SK-N-SH (cell line): Measurements from ENCODE around the gene ZNF597. TPM values are rescaled to one million over a fixed set of nuclear protein-coding genes. Genes with fewer than 3 reads are reported as not detected.

Experiments used
- CTCF ChIA-PET: fragments of 300-600, 350-600 bp; formaldehyde crosslinking; extraction: SDS; loops from one replicate; lab custom pipeline; 2021; lab: Yijun Ruan, JAX
- POLR2A ChIA-PET: fragments of 350-600 bp; sonication (Branson Sonifier 250); formaldehyde crosslinking; extraction: SDS; loops from one replicate; lab custom pipeline; 2020; ENCODE audit warnings: antibody characterized with exemption, inconsistent platforms; lab: Yijun Ruan, JAX
- DNase-seq: peaks from one replicate; pipeline ENCODE4 v3.0.0; 2012
- H2AFZ ChIP-seq: fragments of 200-600 bp; sonication (generic); 2 replicates; pipeline ENCODE4 v1.8.1; 2016; ENCODE audit warnings: antibody characterized with exemption, mild to moderate bottlenecking, low read depth
- H3F3A ChIP-seq: fragments of 200-600 bp; sonication (generic); replicated peaks from 2 replicates; pipeline ENCODE3; 2016; ENCODE audit warnings: antibody characterized with exemption, mild to moderate bottlenecking; ENCODE audit not compliant: insufficient read depth
- H3K27ac ChIP-seq, 2 experiments: fragments of 200-500 bp in 1 of 2; fragments of 200-600 bp in 1 of 2; sonication (Bioruptor generic) in 1 of 2; sonication (generic), shearing (Covaris generic) in 1 of 2; 2 replicates each; pipeline versions ENCODE4 v1.5.1 to v1.6.1; 2014 to 2016; ENCODE audit warnings: low read depth in 2 of 2, inconsistent platforms in 1 of 2, low read length in 1 of 2, mild to moderate bottlenecking in 1 of 2, mixed read lengths in 1 of 2
- H3K27me3 ChIP-seq: fragments of 200-600 bp; sonication (generic), shearing (Covaris generic); 2 replicates; pipeline ENCODE4 v1.6.1; 2016; ENCODE audit warnings: mixed run types; ENCODE audit not compliant: insufficient read depth
- H3K36me3 ChIP-seq, 2 experiments: fragments of 200-500 bp in 1 of 2; fragments of 200-600 bp in 1 of 2; sonication (Bioruptor generic) in 1 of 2; sonication (generic) in 1 of 2; replicated peaks in 1 of 2; 2 replicates each; pipeline versions ENCODE3 to v1.5.1; 2014 to 2016; ENCODE audit warnings: low read length in 1 of 2, mild to moderate bottlenecking in 1 of 2; ENCODE audit not compliant: insufficient read depth in 2 of 2, control insufficient read depth in 1 of 2
- H3K4me1 ChIP-seq, 2 experiments: fragments of 200-500 bp in 1 of 2; fragments of 200-600 bp in 1 of 2; sonication (Bioruptor generic) in 1 of 2; sonication (generic), shearing (Covaris generic) in 1 of 2; 2 replicates each; pipeline versions ENCODE4 v1.5.1 to v1.6.1; 2014 to 2016; ENCODE audit warnings: low read depth in 1 of 2, low read length in 1 of 2, mixed run types in 1 of 2; ENCODE audit not compliant: insufficient read depth in 2 of 2, control insufficient read depth in 1 of 2
- H3K4me2 ChIP-seq: fragments of 200-600 bp; sonication (generic), shearing (Covaris generic); 2 replicates; pipeline ENCODE4 v1.6.1; 2017; ENCODE audit warnings: mixed run types
- H3K4me3 ChIP-seq, 2 experiments: fragments of 200-500 bp in 1 of 2; fragments of 200-600 bp in 1 of 2; sonication (Bioruptor generic) in 1 of 2; sonication (generic), shearing (Covaris generic) in 1 of 2; 2 replicates each; pipeline versions ENCODE4 v1.5.1 to v1.8.1; 2014 to 2016; ENCODE audit warnings: low read depth in 2 of 2, inconsistent platforms in 1 of 2, low read length in 1 of 2, mild to moderate bottlenecking in 1 of 2, mixed read lengths in 1 of 2, moderate library complexity in 1 of 2
- H3K79me2 ChIP-seq: fragments of 200-600 bp; sonication (generic); 2 replicates; pipeline ENCODE4 v1.8.1; 2017; ENCODE audit warnings: mild to moderate bottlenecking; ENCODE audit not compliant: insufficient read depth
- H3K9ac ChIP-seq: fragments of 200-600 bp; sonication (generic); 2 replicates; pipeline ENCODE4 v1.6.1; 2017; ENCODE audit warnings: mixed run types
- H3K9me2 ChIP-seq: fragments of 200-600 bp; sonication (generic); 2 replicates; pipeline ENCODE4 v1.6.1; 2017; ENCODE audit warnings: mixed run types
- H3K9me3 ChIP-seq: fragments of 200-600 bp; sonication (generic); 2 replicates; pipeline ENCODE4 v1.6.1; 2017; ENCODE audit warnings: mixed run types, mild to moderate bottlenecking, moderate library complexity
- H4K20me1 ChIP-seq: fragments of 200-600 bp; sonication (generic); 2 replicates; pipeline ENCODE4 v1.6.1; 2017; ENCODE audit warnings: mild to moderate bottlenecking, mixed run types; ENCODE audit not compliant: insufficient read depth
- ELF1 ChIP-seq: IDR thresholded peaks from 2 replicates; pipeline ENCODE4 v1.4.0; 2012
- EP300 ChIP-seq, 2 experiments: IDR thresholded peaks; 2 replicates each; pipeline versions ENCODE4 v1.4.0 to v1.6.1; 2012; ENCODE audit warnings: borderline replicate concordance in 1 of 2, low read depth in 1 of 2, low read length in 1 of 2
- EZH2phosphoT487 ChIP-seq: fragments of 200-600 bp; sonication (generic); IDR thresholded peaks from 2 replicates; pipeline ENCODE4 v1.6.1; 2017; ENCODE audit warnings: low read depth, mixed run types, mild to moderate bottlenecking, antibody characterized with exemption, moderate library complexity, borderline replicate concordance
- FOXJ3 ChIP-seq: sonication (generic); formaldehyde crosslinking; IDR thresholded peaks from 2 replicates; pipeline ENCODE4 v1.5.1; 2020; ENCODE audit warnings: mild to moderate bottlenecking, missing genetic modification reagents
- GABPA ChIP-seq: IDR thresholded peaks from 2 replicates; pipeline ENCODE4 v1.4.0; 2012; ENCODE audit warnings: low read depth, mild to moderate bottlenecking
- GATA2 ChIP-seq: sonication (generic); formaldehyde crosslinking; IDR thresholded peaks from 2 replicates; pipeline ENCODE4 v1.5.0; 2020; ENCODE audit warnings: mild to moderate bottlenecking, missing genetic modification reagents
- JUND ChIP-seq: IDR thresholded peaks from 2 replicates; pipeline ENCODE4 v1.4.0; 2012
- MAX ChIP-seq: IDR thresholded peaks from 2 replicates; pipeline ENCODE4 v1.4.0; 2012; ENCODE audit warnings: low read depth
- NFIC ChIP-seq: IDR thresholded peaks from 2 replicates; pipeline ENCODE4 v1.4.0; 2012; ENCODE audit warnings: borderline replicate concordance
- NRF1 ChIP-seq: IDR thresholded peaks from 2 replicates; pipeline ENCODE4 v1.6.1; 2012; ENCODE audit warnings: low read depth, mild to moderate bottlenecking, low read length
- POLR2AphosphoS5 ChIP-seq: IDR thresholded peaks from 2 replicates; pipeline ENCODE4 v1.6.1; 2012; ENCODE audit warnings: low read depth, low read length
- RCOR1 ChIP-seq: fragments of 150-350 bp; IDR thresholded peaks from 2 replicates; pipeline ENCODE4 v1.6.1; 2017; ENCODE audit warnings: antibody characterized with exemption, low read length
- REST ChIP-seq: IDR thresholded peaks from 2 replicates; pipeline ENCODE4 v1.6.1; 2012; ENCODE audit warnings: mild to moderate bottlenecking, low read depth, low read length, moderate library complexity
- SIN3A ChIP-seq: IDR thresholded peaks from 2 replicates; pipeline ENCODE4 v1.6.1; 2012; ENCODE audit warnings: low read depth, mild to moderate bottlenecking, low read length, moderate library complexity, borderline replicate concordance
- SMC3 ChIP-seq: IDR thresholded peaks from 2 replicates; pipeline ENCODE4 v1.6.1; 2012; ENCODE audit warnings: low read depth, low read length, improper control_type of control experiment
- TAF1 ChIP-seq: IDR thresholded peaks from 2 replicates; pipeline ENCODE4 v1.6.1; 2012; ENCODE audit warnings: low read depth, mild to moderate bottlenecking, low read length, moderate library complexity, borderline replicate concordance
- TCF12 ChIP-seq: IDR thresholded peaks from 2 replicates; pipeline ENCODE4 v1.4.0; 2012
- WGBS: methylation state at CpG from one replicate; pipeline ENCODE4 v1.1.6; 2017; ENCODE audit warnings: low lambda C conversion rate; 5-methylcytosine and 5-hydroxymethylcytosine counted together
- polyA plus RNA-seq, 3 experiments: library from polyadenylated mRNA; depleted of rRNA; stranded (reverse); fragments of >200 nt; gene quantifications; 2 replicates each; pipeline ENCODE4 v1.2.3, GENCODE V29; 2012
- TF ChIP-seq, protein P1 (sequence below): IDR thresholded peaks from 2 replicates; pipeline ENCODE4; 2012
- TF ChIP-seq, protein P2 (sequence below): fragments of 150-350 bp; IDR thresholded peaks from 2 replicates; pipeline ENCODE4 v1.6.1; 2017; ENCODE audit warnings: antibody characterized with exemption, low read length, low read depth, borderline replicate concordance

Gene ZNF597
- polyA plus RNA-seq, 1 of the 3 experiments (the other 2 are of a cell fraction), result 1.1 TPM

DNA sequence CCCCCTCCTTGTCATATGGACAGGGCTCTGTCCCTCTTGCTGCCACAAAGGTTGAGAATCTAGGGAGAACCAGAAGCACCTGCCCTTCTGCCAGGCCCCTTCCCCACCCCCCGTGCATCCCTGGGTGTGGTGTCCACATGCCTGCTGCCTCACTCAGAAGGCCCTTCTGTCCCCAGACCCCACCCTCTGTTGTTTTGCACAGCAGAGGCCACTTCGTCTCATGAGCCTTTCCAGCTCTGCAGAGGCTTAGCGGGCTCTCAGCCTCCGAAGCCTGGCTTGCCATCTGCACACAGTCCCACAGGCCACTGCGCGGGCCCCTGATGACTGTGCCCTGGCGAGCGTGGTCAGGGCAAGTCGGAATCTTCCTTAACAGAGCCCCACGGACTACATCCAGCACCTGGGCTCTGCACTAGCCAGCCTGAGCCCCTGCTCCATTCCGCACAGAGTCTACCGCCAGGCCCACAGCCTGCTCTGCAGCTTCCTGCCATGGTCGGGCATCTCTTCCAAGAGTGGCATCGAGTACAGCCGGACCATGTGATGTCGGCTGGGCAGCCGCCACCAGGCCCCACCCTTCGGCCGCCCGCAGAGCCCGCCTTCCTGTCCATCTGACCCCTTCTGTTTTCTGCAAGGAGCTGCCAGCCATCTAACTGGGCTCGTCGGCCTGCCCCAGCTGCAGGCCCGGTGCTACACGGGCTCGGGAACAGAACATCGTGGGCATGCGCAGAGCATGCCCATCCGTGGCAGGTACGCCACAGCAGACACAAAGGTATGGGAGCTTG is 41.2 kb upstream of the ZNF597 start:
- Histone ChIP-seq H3K4me1 (peaks cover 0 to 20% of the 10 kb centered on the region in 2 experiments; a peak in 1 of 4 replicates), H3K36me3 (peaks cover 9 to 64% of the 10 kb centered on the region in 2 experiments), H3K4me2 (no peak overlapping the region), H4K20me1 (peaks cover 13% of the 10 kb centered on the region), H3K27me3 (no peaks in the 10 kb centered on the region), H2AFZ (no peak overlapping the region), H3K9ac (no peak overlapping the region), H3F3A (no peaks in the 10 kb centered on the region), H3K4me3 (no peak overlapping the region), H3K79me2 (peaks cover 20% of the 10 kb centered on the region)
- peak; percentile 9 for DNase-seq
- CTCF ChIA-PET, result no interaction called here
- 92% methylated on average over 16 of the region's 30 CpGs for WGBS
- POLR2A ChIA-PET, result no interaction called here
- TF ChIP-seq MAX (no peak), ELF1 (no peak), TAF1 (no peak), POLR2AphosphoS5 (no peak), EP300 (IDR thresholded peaks at IDR 0.05; ENCODE audit: borderline replicate concordance in 1 of 2, low read depth in 1 of 2, low read length in 1 of 2) (no peak), REST (no peak), RCOR1 (no peak), SIN3A (no peak), NFIC (no peak), JUND (no peak), SMC3 (no peak), GABPA (no peak), NRF1 (no peak), FOXJ3 (CRISPR knock-in tag) (no peak), GATA2 (CRISPR knock-in tag) (no peak), EZH2phosphoT487 (no peak), TCF12 (no peak)
- TF ChIP-seq, protein P1, sequence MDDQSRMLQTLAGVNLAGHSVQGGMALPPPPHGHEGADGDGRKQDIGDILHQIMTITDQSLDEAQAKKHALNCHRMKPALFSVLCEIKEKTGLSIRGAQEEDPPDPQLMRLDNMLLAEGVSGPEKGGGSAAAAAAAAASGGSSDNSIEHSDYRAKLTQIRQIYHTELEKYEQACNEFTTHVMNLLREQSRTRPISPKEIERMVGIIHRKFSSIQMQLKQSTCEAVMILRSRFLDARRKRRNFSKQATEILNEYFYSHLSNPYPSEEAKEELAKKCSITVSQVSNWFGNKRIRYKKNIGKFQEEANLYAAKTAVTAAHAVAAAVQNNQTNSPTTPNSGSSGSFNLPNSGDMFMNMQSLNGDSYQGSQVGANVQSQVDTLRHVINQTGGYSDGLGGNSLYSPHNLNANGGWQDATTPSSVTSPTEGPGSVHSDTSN, result no peak
- TF ChIP-seq, protein P2, sequence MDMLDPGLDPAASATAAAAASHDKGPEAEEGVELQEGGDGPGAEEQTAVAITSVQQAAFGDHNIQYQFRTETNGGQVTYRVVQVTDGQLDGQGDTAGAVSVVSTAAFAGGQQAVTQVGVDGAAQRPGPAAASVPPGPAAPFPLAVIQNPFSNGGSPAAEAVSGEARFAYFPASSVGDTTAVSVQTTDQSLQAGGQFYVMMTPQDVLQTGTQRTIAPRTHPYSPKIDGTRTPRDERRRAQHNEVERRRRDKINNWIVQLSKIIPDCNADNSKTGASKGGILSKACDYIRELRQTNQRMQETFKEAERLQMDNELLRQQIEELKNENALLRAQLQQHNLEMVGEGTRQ, result no peak
- TF ChIP-seq, all 33 proteins: peak for 0
- Histone ChIP-seq H3K27ac (no peak overlapping the region), H3K9me3 (no peaks in the 10 kb centered on the region), H3K9me2 (no peaks in the 10 kb centered on the region)
